GM12801 (cell line): ENCODE results near the gene ADAM22.

Source experiments
- CTCF ChIP-seq: IDR thresholded peaks from one replicate; pipeline ENCODE4 v1.5.1; 2011; ENCODE audit warnings: control low read depth; ENCODE audit not compliant: insufficient read length; ENCODE audit errors: extremely low read depth

The ADAM22 gene

GRCh38 chr7:88020953-88021665 lies 87.1 kb downstream of the ADAM22 start:
- no peak for TF ChIP-seq CTCF

DNA sequence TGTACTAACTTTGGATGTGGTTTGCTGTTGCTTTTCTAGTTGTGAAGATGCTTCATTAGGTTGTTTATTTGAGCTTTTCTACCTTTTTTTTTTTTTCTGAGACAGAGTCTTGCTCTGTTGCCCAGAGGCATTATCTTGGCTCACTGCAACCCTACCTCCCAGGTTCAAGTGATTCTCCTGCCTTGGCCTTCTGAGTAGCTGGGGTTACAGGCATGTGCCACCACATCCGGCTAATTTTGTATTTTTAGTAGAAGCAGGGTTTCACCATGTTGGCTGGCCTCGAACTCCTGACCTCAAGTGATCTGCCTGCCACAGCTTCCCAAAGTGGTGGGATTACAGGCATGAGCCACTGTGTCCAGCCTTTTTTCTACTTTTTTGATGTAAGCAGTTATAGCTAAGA lies 93.7 kb downstream of the ADAM22 start:
- TF ChIP-seq CTCF: no peak

GRCh38 chr7:88034083-88034695 lies 100.1 kb downstream of the ADAM22 start:
- no peak for TF ChIP-seq CTCF

DNA sequence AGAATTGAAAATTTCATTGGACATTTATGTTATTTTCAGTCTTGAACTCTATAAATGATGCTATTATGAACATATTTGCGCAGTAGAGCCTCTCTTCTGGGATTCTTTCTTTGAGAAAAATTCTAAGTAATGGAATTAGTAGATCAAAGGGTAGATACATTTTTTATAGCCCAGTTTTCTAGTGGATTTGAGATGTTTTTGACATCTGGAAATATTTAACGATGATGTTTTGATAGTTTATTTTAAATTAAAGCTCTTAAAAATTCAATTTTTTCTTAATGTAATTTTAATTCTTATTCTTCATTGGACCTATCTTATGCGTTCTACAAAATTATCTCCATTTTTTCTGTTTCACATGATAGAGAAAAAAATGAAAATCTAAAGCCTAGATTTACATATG lies 103.0 kb downstream of the ADAM22 start:
- no peak for TF ChIP-seq CTCF

DNA sequence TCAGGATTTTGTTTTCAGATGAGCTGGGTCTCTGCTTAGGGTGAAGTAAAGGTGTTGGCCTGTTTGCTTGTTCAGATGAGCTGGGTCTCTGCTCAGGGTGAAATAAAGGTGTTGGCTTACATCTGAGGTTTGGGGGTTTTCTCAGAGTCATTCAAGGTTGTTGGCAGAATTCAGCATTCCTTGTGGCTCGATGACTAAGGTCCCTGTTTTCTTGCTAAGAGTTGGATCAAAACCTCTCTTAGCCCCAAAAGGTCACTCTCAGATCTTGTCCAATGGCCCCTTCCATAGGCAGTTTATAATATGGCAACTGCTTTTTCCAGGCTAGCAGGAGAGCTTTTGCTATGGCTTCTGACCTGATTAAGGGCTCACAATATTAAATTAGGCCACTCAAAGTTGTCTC lies 106.6 kb downstream of the ADAM22 start:
- TF ChIP-seq CTCF: no peak

DNA sequence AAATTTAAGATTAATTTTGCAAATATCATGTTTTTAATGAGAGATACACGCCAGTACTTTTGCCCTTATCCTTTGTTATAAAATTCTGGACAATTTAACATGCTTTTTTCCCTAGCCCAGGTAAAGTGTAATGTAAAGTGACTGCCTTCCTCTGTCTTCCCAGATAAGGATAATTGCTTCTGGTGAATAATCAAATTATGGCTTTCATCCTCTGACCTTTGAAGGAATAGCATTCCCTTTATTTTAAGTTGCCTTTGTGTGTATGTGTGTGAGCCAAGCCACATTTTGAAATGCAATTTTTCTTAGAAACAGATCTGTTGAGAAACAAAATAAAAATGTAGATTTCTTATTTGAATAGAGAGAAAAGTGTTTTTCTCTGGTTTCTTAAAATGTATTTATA lies 107.5 kb downstream of the ADAM22 start:
- no peak for TF ChIP-seq CTCF

DNA sequence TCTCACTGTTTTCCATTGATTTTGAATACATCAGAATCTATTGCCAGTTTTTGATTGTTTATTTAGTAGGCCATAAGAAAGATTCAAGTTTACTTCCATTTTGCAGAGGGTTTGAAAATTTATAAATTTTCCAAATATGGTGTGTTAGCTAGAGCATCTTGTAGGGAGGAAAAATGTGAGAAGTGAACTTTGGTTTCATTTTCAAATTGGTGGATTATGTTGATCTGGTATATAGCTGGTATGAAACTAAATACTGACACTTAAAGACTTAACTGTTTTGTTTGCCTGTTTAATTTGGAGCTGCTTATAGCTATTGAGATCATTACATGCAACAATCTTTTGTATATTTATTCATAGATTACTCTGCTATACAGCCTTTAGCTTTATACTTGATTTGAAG lies 108.1 kb downstream of the ADAM22 start:
- no peak for TF ChIP-seq CTCF
